Non-pigmented ciliary epithelial cell (primary cell): ENCODE results near the gene SEMA6B.
"Not testable (repeated sequence)": the region's sequence is repeated elsewhere in the genome, so short reads cannot be mapped to it uniquely, and the experiment has no call there.

Experiments
- DNase-seq: peaks from one replicate; pipeline ENCODE4 v3.0.0-alpha.2; 2010; ENCODE audit warnings: low read depth

Gene SEMA6B

GRCh38 chr19:4547303-4548237, 11.9 kb downstream of the SEMA6B start:
- no peak for DNase-seq

GRCh38 chr19:4543842-4544647, 15.4 kb downstream of the SEMA6B start:
- DNase-seq = no peak

- no peak for DNase-seq
Measured at GRCh38 chr19:4542896-4543841, 16.3 kb downstream of the SEMA6B start.

GRCh38 chr19:4541806-4542145, 17.7 kb downstream of the SEMA6B start:
- not testable (repeated sequence) for DNase-seq

GRCh38 chr19:4541114-4541805, 18.2 kb downstream of the SEMA6B start:
- DNase-seq = no peak

GRCh38 chr19:4539693-4540581, 19.5 kb downstream of the SEMA6B start, which contains the start of gene LRG1:
TSS of gene LRG1 (minus strand) at chr19:4540036. CDS start at chr19:4540013, 23 bp downstream.
- DNase-seq = no peak

- no peak for DNase-seq
Measured at GRCh38 chr19:4539169-4539692, 20.3 kb downstream of the SEMA6B start.

GRCh38 chr19:4538601-4538954, 20.9 kb downstream of the SEMA6B start:
- no peak for DNase-seq

- DNase-seq = no peak
Measured at GRCh38 chr19:4537953-4538600, 21.4 kb downstream of the SEMA6B start.

- DNase-seq = no peak
Measured at GRCh38 chr19:4536798-4537197, 22.7 kb downstream of the SEMA6B start.

GRCh38 chr19:4534836-4535658, 24.4 kb downstream of the SEMA6B start, which contains the start of gene PLIN5:
TSS of gene PLIN5 (minus strand) at chr19:4535224. CDS start at chr19:4534074, 1,150 bp downstream.
- no peak for DNase-seq

GRCh38 chr19:4533835-4534424, 25.6 kb downstream of the SEMA6B start:
- no peak for DNase-seq

- no peak for DNase-seq
Measured at GRCh38 chr19:4533334-4533733, 26.1 kb downstream of the SEMA6B start.

- no peak for DNase-seq
Measured at GRCh38 chr19:4531562-4532165, 27.8 kb downstream of the SEMA6B start.

- no peak for DNase-seq
Measured at GRCh38 chr19:4529924-4530522, 29.5 kb downstream of the SEMA6B start.

GRCh38 chr19:4528843-4529242, 30.6 kb downstream of the SEMA6B start:
- DNase-seq = no peak

GRCh38 chr19:4527377-4527776, 32.1 kb downstream of the SEMA6B start:
- not testable (repeated sequence) for DNase-seq
